Stimulated activated CD4-positive, alpha-beta T cell treated with anti-CD3 and anti-CD28 coated beads, Interleukin-2, amount 100 ng/mL, for 48 hours (primary cell): Measurements from ENCODE around the gene IVL.

Experiments used
- DNase-seq, 2 donors: peaks; one replicate each; pipeline ENCODE4 v3.0.0-alpha.2; 2020

Gene IVL

DNA sequence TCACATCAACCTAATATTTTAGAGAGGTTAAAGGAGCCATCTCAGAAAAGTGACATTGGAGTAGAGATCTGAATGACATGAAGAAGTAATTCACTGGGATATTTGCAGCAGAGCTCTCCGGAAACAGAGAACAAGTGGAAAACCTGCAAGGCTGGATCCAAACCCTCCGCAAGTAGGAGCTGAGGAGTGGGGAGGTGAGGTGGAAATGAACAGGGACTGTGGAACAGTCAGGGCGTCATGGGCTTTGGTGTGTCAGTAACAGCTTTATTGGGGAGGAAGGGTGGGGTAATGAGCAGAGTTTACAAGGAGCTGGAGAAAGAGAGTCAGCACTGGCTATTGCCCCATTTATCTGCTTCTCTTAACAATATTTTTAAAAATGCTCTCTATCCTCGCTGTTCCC lies 9.3 kb upstream of the IVL start:
- no peak for DNase-seq

DNA sequence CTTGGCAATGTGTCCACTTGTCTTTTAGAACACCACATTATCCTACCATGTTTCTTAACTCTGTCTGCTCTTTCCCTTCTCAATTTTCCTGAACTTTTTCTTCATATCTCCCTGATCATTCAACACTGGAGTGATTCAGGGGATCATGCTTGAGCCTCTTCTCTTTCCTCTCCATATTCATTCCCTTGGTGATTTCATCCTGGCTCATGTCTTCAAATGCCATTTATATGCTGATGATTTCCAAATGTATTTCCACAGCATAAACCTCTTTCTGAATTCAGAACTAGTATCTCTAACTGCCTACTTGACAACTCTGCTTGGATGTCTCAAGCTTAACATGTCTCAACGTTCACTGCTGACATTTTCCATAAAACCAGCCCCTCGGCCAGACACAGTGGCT lies 8.5 kb upstream of the IVL start:
- DNase-seq: no peak

DNA sequence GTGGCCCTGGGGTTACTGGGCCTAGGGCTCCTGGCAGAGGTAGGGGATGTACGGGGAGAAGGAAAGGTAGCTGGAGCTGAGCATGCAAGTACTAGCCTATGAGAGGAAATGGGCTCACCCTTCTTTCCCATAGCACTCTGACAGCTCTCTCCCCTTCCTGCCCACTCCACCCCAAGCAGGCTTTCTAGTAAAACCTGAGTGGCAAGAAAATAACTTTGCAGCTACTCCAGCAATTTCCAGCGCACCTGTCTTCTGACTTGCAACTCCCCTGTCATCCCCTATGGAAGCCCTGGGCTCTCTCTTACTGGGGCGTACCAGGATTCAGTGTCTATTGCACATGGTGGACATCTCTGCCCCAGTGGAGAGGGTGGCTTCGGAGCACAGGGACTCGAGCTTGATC lies 6.7 kb upstream of the IVL start:
- DNase-seq: no peak

DNA sequence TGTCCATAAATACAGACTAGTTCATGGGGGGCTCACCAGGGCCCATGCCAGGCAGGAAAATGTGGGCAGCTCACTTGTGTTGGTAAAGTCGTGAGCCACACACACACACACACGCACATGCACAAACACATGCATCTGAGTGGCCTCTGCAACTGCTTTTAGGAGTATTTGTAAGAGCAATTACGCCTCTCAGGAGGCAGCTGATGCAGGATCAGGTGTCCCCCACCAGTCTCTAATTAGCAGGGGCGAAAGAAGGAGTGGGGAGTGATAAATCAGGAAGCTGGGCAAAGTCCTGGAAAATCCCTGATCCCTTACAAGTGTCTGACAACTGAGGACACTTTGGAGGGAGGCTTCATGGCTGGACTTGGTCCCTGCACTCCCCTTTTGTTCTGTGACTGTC lies 5.7 kb upstream of the IVL start:
- DNase-seq: no peak

DNA sequence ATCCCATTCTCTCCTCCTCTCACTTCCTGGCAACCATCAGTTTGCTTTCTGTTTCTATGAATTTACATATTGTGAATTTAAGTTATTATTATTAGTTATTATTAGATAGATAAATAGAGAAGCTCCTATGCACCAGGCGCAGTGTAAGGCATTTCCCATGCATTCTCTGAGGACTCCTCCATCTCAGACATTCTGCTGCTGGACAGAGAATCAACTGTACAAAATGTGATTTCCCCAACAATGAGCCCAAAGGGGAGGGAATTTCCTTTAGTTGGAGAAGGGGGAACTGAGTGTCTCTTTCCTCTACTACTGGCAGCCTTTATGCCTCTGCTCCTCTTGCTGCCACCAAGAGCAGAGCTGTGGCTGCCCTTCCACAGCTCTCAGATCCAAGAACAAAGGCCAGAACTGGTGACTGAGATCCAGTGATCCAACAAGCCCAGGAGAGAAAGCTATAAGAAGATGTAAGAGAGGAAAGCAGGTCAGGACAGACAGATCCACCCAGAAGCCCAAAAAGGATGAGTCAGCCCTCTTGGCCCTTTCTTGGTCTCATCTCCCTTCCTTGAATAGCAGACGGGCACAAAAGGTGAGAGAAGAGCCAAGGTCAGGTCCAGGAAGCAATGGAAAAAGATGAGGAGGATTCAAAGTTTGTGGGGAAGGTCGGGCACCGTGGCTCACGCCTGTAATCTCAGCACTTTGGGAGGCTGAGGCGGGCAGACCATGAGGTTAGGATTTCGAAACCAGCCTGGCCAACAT lies 3.5 kb upstream of the IVL start:
- DNase-seq: no peak

DNA sequence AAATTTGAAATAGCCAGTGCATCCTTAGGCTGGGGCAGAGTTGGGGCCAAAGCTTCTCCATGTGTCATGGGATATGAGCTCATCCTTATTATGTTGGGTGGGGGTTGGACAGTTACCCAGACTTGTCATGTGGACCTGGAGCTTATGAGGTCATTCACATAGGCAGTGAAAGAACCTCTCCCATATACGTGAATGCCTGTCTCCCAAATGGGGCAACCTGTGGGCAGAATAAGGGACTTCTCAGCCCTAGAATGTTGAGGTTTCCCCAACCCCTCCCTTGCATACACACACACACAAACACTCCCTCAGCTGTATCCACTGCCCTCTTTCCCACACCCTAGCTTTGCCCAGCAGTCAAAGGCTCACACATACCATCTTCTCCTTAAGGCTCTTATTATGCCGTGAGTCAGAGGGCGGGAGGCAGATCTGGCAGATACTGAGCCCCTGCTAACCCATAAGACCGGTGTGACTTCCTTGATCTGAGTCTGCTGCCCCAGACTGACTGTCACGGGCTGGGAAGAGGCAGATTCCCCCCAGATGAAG lies 2.3 kb upstream of the IVL start:
- no peak for DNase-seq

DNA sequence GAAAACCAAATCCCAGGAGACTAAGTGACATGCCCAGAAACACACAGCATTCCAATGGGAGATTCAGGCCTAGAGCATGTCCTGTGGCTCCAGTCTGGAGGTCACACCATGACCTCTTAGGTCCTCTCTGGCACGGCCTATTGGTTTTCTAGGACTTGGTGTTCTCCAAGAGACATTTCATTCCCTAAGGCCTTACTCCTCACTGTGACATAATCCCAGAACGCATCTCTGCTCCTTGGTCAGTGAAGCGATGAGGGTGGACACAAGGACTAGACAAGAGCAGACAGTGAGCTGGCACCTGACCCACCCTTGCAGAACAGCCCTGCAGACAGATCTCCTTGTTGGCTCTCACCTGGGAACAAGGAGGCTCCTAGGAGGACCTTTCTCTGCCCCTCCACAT lies 860 bp downstream of the IVL start:
- DNase-seq: no peak

DNA sequence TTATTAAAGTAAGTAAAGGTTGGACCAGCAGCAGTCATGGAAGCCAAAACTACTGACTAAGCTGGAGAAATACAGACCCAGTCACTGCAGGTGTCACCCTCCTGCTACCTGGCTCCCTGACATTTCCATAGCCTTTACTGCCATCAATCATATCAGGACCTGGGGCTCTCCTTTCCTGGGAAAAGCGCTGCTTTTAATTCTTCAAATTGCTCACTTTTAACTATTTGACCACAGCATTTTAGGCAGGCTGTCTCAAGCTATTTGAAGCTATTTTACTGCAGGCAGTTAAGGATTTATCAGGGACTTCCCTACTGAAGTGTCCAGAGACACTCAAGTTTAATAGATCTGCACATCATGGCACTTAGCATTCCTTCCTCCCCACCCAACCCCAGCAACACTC lies 4.1 kb downstream of the IVL start:
- no peak for DNase-seq

DNA sequence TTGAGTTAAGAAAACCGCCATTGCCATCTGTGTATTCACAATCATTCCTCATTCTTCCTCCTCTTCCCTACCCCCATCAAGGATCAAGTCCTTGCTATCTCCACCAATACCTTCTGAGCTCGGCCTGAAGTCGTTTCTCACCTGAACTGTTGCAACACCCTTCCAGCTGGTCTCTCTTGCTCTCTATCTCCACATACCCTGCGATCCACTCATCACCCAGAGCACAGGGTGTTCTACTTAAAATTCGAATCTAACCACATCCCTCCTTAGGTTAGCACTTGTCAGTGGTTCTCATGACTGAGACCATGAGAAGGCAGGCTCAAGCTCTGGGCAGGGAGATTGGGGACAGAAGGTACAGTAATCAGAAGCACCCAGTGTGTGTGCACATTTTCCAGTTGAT lies 4.6 kb downstream of the IVL start:
- DNase-seq: no peak

DNA sequence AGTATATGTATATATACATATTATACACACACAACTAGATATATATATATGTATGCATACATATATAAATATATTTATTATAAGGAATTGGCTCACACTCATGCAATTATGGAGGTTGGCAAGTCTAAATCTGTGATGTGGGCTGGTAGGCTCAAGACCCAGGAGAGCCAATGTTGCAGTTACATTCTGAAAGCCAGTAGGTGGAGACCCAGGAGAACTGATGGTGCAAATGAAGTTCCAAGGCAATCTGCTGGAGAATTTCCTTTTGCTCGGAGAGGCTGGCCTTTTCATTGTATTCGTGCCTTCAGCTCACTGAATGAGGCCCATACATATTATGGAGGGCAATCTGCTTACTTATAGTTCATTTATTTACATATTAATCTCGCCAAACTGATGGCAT lies 9.4 kb downstream of the IVL start:
- DNase-seq: no peak

DNA sequence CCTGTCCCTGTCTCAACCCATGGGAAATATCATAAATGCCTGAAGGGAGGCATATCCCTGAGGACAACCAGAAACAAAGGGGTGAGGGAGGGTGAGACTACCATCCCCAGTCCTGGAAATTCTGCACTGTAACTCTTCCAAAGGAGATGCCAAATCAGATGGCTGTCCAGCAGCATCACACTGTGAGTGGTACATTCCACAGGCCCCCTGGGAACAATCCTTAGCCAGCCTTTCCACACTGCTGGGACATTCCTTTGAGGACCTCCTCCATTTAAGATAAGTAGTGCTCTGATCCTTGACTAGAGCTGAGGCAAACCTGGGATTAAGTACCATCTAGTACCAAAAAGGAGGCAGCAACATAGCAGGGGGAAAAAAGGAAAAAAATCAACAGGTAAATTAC lies 10.7 kb downstream of the IVL start:
- no peak for DNase-seq

DNA sequence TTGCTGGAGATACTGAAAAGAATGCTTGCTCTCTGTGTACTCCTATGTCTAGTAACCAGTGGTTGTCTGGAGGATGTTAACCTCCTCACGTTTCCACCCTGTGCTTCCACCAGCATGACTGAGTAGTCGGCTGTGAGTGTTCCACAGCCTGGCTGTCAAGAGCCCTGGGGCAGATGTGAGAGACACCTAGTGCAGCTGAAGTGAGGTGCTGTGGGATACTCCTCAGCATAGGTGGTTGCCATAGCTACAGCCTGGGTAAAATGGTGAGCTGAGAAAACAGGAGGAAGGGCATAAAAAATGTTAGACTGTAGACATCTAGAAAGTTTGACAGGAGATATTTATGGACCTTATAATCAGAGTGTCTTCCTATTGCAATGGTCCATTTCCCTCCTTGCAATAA lies 15.8 kb downstream of the IVL start:
- no peak for DNase-seq

DNA sequence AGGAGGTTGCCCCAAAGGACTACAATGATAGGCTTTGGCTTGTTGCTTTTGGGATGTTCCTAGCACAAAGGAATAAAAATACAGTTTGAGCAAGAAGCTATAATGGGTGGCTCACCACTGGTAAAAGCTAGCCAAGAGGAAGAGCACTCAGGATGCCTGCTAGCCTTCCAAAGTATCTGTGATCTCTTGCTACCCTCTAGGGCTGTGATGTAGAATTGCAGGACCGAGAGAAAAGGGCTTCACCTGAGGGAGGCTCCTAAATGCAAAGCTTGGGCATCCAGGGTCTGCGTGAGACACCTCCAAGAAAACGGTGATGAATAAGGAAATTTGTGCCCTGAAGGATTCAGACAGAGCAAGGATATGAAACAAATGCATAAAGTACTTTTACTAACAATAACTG lies 17.7 kb downstream of the IVL start:
- DNase-seq: no peak

DNA sequence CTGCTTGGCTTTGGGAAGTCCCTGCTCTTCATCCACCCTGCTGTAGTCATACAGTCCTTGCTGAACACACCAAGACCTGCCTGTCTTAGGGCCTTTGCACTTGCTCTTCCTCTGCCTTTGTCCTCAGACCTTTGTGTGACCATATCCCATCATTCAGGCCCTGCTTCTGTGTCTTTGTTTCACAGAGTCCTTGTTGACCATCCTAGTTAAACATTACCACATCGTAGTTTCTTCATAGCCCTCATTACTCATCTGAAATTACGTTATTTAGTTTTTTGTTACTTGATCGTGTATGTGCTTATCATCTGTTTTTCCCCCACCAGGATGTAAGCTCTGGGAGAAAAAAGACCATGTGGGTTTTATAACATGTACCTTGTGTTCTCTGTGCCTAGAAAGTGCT lies 20.3 kb downstream of the IVL start:
- DNase-seq: no peak

DNA sequence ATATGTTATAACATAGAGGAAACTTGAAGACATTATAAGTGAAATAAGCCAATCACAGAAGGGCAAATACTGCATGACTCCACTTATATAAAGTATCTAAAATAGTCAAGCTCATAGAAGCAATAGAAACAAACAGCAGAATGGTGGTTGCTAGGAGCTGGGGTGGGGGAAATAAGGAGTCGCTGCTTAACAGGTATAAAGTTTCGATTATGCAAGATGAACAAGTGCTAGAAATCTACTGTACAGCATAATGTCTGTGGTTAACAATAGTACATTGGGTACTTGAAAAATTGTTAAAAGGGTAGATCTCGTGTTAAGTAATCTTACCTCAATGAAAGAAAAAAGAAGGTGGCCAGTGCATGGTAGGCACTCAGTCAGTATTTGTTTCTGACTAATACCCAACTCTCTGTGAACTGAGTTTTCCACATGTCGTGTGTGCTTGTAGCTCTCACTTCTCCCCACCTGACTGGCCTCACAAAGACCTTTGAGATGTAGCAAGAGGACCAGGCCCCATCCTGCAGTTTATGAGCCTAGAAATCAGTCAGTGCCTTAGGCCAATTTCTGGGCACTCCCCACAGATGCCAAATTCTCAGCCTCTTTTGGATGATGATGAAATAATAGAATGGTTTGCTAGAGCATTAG lies 23.9 kb downstream of the IVL start:
- no peak for DNase-seq

DNA sequence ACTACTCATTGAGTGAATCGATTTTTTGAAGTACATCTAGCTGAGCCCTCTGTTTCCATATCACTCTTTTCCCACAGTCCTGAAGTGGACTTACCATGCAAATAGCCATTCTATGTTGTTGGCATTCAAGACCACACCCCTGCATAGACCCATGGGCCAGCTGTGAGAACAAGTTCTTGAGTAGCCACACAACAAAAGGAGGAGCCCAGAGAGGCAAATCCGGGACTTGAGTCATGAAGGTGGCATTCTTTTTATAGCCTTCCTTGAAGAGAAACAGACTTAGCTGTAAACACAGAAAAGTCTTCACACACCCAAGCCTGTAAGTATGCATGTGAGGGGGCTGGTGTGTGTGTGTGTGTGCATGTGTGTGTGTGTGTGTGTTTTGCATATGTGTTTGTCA lies 24.9 kb downstream of the IVL start:
- DNase-seq: no peak

DNA sequence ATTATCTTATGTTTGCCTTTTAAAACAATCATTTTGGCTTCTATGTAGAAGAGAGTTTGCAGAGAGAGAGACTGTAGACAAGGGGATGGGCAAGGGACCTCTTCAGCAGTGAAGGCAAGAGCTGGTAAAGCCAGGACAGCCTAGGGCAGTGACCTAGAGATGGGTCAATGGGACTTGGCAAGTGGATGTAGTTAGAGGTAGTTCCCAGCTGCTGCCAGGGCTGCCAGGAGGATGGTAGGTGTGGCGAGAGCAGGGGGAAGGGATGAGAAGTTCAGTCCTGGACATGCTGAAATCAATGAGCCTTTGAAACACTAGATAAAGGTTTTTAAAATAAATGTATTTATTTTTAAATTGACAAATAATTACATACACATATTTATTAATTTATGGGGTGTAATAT lies 32.3 kb downstream of the IVL start:
- DNase-seq: no peak

DNA sequence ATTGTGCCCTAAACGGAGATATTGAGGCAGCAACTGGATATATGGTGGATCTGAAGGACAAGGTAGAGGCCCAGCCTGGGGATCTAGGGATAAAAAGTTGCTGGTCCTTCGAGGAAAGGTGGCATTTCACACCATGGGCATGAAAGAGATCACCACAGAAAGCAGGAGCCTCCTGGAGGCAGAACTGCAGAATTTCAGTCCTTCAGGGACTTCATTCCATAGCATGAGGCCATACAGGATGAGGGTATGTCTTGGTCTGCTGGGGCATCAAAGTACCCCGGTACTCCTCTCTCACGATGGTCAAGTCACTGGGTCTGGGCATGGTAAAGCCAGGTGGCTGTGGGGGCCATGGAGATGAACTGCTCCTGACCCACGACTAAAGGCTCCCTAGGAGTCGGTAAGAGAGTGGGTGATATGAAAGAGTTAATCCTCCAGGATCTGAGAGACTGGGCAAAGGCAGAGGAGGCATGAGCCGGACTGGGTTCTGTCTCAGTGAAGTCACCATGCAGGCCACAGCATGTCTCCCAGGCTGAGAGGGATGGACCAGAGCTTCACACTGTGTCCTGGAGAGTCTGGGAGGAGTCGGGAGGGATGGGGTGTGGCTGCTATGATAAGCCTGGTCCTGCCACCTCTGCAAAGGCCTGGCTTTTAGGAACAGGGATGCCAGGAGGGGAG lies 32.8 kb downstream of the IVL start:
- DNase-seq: no peak

DNA sequence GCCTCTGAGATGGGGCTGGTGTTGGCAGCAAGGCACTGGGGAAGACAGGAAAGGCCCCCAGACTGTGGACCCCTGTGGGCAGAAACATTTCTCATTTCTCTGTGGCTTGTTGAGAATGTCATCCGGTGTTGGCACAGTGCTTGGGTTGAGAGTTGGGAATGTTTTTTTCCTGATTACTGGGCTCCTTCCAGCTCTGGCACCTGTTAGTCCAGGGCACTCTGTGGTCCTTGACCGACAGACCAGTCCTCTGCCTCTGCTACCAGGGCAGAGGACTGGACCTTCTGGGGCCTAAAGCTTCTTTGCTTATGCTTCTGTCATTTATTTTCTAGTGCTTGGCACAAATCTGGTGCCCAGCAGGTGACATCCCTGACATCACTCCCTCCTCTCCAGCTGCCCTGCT lies 33.8 kb downstream of the IVL start:
- no peak for DNase-seq

DNA sequence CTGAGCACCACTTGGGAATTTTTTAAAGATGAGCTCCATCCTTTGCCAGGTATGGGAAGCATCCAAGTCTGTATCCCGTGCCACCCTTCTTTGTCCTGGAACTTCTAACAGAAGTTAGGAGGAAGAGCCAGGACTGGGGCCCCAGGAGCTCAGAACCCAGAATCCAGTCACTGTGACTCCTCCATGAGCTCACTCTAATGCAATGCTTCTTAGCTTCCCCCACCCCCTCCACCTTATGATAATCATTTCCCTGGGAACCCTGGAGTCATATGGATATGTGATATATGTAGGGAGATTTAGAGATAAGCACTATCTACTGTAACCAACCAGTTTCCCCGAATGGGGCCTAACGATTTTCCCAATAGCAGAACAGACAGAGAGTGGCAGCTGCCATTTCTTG lies 37.9 kb downstream of the IVL start:
- no peak for DNase-seq

DNA sequence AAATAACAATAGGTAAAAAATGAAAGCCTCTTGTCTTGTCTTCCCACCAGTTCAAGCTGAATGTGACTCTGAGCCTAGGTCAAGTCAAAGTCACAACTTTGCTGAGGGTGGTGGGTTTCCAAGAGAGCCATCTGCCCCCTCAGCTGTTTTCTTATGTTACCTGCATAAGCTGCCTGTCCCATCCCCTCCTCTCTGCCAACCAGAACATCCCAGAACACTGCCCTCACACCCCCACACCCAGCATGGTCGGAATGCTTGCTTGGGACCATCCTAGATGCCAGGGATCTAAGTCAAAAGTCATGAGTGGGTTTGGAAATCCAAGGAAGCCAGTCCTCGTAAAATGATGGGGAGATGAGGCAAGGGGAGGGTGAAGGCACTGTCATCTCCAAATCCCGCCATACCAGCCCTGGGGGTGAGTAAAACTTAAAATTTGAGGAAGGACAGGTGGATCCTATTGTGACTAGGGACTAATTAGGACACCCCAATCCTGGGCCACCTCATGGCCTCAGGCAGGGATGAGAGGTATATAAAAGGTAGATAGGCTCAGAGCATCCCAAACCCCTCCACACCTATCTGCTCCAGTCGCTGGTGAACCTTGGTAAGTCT lies 38.4 kb downstream of the IVL start, which contains the start of gene SPRR5:
TSS of gene SPRR5 (plus strand) at position 556 of the 606 bp plus-strand sequence. CDS start 1,349 bp downstream, outside the sequence.
- DNase-seq: no peak

DNA sequence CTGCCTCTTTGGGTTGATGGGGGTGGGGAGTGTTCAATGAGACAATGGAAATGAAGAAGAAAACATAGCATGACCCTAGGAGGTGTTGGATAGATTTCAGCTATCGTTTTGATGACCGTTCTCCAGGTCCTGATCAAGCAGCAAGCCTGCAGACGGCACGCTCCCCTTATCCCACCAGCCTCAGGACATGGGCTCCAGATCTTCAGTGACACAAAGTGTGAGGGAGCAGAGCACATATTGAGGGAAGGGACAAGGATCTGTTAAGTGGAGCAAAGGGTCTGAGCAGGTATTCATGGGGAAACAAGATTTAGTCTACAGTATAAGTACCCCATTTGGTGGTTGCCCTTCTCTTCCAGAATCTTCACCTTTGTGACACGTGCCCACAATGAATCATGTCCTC lies 43.4 kb downstream of the IVL start:
- no peak for DNase-seq

DNA sequence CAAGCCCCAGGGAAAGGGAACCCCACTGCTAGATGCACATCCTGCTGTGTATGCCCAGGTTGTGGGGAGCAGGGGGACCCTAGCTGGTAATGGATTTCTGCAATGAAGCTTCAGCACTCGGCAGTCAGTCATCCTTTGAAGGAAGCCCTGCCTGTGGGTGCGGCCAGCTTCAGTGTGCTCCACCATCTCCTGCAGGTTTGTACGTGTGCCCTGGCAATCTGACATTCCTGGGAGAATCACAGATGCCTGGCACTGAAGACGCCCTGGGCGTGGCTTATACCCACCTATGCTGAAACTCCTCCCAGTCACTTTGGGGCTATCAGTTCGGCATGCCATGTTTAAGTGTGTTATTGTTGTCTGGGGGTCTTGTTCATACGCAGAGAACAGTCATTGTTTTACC lies 45.4 kb downstream of the IVL start:
- DNase-seq: no peak

DNA sequence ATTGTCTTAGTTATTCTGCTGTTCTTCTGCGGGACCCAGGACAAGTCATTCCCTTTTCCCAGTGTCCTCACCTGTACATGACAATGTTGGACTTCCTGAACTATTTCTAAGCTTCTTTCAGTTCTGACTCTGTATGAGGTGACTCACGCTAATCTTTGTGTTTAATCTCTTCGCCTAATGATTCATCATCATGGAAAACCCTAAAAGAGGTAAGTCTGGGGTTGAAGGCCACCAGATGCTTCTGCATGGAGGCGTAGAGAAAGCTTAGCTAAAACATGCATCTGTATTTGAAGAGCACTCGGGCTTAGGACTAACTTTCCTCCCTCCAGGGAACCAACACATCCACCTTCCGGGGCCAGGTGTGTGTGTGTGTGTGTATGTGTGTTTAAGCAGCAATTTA lies 46.1 kb downstream of the IVL start:
- no peak for DNase-seq
